ENCODE data around the gene TBC1D10A. TPM values are rescaled to one million over a fixed set of nuclear protein-coding genes. Genes with fewer than 3 reads are reported as not detected.
A peak's percentile ranks its signal among the peaks of the same experiment; 100 is the strongest.

Gene TBC1D10A
- total RNA-seq, 1 donor from 2014 or later: 5.7 TPM

DNA sequence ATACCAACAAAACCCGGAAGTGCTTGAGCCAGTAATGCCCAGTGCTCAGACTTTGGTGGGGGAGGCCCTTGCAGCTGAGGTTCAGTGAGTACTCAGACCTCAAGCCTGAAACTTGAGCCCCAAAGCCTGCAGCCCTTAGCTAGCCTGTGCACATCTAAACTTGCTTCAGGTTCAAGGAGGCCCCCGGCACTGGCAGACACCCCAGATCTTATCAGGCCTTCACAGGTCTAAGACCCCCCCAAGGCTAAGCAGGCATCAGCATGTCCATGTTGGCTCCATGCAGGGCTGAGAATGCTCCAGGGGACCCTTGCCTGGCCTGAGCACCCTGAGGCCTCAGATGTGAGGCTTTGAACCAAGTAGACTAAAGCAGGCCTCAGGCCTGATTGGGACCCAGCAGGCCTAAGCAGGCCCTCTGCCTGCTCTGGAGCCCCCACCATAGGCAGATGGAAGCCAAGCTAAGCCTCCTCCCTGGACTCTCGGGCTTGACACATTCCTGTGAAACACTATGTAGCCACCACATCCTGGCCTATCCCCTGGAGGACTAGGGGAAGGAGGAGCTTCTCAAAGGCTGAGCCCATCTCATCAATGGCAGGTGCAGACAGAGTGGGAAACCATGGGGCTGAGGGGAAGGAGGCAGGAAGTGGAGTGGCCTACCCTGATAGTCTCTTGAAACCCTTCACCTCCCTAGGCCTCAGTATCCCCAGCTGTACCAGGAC, 36.2 kb downstream of the TBC1D10A start:
- no peak for DNase-seq (ENCODE audit: low spot score)
- intact Hi-C loops (cut with DNase I): loop anchor here (2.0 kb wide), 1 partner anchor 14 kb away; no protein-coding TSS in a partner anchor

DNA sequence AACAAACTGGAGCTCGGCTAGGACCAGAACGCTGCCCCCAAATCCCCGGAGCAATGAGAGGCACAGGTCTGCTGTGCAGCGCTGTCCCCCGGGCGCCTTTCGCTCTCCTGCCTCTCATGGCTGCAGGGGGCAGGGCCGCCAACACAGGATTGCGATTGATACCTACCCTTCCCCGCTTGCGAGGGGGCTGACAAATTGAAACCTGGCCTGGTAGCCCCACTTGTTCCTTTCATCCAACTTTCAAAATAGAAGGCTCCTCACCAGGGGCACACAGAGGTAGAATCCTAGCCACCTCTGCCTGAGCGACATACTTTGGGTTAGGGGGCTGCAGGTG, 36.8 kb downstream of the TBC1D10A start:
- intact Hi-C loops (cut with DNase I): loop anchor here (1.0 to 2.0 kb wide), 4 partner anchors 15 to 134 kb away; partner anchors contain the start of genes SF3A1 and TBC1D10A
- DNase-seq (ENCODE audit: low spot score): no peak

DNA sequence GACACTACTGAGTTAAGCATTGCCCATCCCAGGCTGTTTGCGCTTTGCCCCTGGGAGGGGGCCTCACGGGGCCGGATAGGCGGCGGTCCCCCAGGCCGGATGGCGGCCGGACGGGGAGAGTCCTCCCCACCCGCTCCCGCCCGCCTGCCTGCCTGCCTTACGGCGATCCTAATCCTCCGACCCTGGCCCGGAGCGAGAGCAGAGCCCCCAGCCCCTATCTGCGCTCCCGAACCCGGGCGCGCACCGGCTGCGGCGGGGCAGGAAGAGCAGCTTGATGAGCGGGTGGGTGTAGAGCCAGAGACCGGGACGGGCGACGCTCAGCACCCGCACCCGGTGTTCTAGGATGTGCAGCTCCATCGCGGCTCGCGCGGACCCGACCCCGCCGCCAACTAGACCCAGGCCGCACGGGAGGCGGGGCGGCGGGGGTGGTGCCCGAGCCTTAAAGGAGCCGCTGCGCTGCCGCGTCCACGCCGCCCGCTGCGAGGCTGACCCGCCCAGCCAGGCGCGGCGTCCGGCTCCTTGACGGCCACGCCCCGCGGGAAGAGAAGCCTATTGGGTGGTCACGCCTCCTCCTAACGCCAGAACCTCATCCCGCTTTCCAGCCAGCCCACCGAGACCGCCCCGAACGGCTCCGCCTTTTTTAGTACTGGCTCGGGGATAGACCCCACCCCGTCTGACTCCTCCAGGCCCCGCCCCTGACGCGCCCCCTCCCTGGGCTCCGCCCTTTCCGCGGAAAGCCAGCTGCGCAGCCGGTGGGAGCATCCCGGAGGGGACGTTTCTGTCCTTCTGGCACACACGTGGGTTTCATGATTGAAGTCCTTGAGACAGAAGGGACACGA, 37.4 kb downstream of the TBC1D10A start, which contains the start of gene CASTOR1:
Gene CASTOR1 (minus strand): TSS at position 365 of the 839 bp plus-strand sequence. CDS start 8 bp downstream, at position 357.
- peak; percentile 99 for DNase-seq (ENCODE audit: low spot score)
- intact Hi-C loops (cut with DNase I): loop anchor here (1.0 to 2.0 kb wide), 3 partner anchors 37 to 135 kb away; partner anchors contain the start of genes SF3A1 and TBC1D10A

DNA sequence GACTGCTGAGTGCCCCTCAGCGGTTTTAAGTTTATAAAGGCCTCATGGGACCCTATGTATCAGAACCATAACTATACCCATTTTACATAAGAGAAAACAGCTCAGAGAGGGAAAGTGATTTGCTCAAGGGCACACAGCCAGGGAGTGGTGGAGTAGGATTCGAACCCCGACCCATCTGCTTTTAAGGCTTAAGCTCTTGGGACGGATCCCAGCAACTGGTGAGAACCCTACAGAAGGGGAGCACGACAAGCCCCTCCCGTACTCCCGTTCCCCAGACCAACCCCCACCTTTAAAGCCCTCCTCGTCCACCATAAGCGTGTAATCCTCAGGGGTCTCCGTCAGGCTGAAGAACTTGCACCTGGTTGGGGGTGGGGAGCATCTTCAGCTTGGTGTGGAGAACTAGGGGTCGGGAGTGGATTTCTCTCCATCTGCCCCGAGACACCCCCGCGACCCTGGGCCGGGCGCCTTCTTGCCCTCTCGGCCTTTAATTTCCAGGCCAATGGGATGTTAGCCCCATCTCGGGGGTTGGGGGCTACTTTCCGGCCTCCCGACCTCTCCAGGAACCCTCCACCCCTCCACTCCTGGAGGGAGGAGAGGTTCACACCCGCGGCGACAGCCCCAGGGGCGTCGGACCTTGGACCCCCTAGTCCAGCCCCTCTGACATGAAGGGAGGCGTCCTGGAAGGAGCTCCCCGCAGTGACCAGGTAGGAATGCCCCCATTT, 38.2 kb downstream of the TBC1D10A start:
- DNase-seq (ENCODE audit: low spot score): no peak
- intact Hi-C loops (cut with DNase I): loop anchor here (1.0 to 2.0 kb wide), 4 partner anchors 38 to 136 kb away; partner anchors contain the start of genes SF3A1 and TBC1D10A

DNA sequence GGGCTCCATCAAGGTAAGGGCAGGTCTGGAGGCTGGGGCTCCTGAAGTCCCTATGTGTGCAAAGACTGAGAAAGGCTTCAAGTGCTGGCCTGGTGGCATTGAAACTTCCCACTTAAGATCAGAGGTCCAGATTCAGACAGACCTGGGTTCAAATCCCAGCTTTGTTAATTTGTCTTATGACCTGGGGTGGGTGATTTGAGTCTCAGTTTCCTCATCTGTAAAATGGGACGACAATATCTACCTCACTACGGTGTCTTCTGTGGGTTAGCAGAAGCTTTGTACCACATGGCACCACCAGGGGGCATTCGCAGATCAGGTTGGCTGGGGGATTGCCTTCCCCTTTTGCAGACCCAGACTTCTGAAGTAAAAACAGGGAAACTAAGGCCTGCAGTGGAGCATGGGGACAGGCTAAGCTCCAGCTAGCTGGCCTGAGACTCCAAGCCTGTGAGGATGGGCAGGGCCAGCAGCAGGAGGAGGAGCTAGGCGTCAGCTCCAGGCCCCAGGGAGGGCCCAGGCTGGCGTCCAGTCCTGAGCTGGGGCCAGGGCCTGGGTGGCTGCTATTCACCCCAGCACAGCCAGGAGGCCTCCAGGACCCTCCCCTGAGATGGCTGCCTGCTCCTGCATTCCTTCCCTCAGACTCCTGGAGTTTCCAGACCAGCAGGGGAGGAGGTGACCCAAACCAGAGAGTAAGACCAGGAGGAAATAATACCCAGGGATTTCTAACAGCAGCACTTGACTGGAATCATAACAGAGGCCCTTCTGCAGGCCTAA, 38.9 kb downstream of the TBC1D10A start:
- intact Hi-C loops (cut with DNase I): loop anchor here (1.0 to 2.0 kb wide), 2 partner anchors 39 to 98 kb away; partner anchors contain the start of gene TBC1D10A
- DNase-seq (ENCODE audit: low spot score): peak; percentile 91

DNA sequence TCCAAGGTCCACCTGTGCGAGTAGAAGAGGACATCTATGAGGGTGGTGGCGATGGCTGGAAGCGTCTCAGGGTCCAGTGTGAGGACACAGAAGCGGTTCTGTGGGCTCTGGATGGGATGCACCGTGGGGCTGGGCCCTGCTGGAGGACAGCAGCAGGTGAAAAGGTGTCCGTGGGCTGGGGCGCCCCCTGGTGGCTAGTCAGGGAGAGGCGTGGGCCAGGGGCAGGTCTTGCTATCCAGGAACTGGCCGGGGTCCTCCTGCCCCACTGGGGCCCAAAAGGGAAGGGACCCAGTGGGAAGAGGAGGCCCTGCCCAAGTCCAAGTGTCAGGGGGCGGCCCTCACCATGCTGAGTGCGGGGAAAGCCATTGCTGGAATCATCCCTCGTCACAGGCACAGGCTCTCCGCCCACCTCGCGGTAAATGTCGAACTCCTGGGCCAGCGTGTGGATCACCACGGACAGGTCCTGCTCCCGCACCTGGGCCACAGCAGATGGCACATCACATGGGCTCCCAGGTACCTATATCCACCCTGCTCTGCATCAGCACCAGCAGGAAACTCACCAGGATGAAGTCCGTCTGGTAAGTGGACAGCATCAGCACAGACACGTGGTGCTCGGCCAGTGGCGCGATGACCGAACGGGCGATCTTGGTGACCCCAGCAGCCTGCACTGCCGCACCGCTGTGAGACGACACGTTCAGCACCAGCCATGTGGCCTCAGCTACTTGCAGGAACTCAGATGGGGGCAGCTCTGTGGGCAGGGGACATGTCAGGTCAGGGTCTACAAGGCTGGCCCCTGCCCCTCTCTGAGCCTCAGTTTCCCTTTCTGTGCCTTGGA, 39.7 kb downstream of the TBC1D10A start:
- DNase-seq (ENCODE audit: low spot score): peak; percentile 94
- intact Hi-C loops (cut with DNase I): no loop called here

DNA sequence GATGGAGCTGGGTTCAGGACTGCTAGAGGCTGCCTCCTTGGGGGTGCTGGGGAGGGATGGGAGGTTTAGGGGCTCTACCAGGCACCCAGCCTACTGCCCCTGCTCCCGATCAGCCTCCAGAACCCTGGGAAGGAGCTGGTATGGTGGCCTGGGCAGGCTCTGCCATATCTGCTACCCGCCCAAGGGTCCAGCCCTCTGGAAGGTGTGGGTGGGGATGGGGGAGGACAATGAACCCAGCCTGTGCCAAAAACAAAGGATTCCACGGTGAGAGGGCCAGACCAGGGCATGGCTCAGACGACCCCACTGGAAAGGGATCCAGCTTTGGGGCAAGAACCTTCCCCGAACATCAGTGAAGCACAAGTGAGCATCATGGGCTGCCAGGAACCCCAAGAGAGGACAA, 40.4 kb downstream of the TBC1D10A start:
- intact Hi-C loops (cut with DNase I): no loop called here
- no peak for DNase-seq (ENCODE audit: low spot score)

DNA sequence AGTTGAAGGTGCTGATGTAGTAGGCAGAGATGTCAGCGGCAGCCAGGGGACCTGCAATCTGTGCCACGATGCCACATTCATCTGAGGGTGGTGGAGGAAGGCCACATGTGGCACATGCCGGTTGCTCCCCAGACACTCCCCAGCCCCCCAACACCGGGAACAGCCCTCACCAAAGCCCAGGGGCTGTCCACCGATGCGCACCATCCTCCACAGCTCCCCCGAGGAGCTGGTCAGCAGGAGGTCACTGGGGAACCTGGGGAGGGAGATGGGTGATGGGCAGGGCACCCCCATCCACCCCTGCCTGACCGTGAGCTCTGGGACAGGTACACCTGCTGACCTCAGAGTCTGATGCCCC, 40.9 kb downstream of the TBC1D10A start:
- intact Hi-C loops (cut with DNase I): no loop called here
- no peak for DNase-seq (ENCODE audit: low spot score)

DNA sequence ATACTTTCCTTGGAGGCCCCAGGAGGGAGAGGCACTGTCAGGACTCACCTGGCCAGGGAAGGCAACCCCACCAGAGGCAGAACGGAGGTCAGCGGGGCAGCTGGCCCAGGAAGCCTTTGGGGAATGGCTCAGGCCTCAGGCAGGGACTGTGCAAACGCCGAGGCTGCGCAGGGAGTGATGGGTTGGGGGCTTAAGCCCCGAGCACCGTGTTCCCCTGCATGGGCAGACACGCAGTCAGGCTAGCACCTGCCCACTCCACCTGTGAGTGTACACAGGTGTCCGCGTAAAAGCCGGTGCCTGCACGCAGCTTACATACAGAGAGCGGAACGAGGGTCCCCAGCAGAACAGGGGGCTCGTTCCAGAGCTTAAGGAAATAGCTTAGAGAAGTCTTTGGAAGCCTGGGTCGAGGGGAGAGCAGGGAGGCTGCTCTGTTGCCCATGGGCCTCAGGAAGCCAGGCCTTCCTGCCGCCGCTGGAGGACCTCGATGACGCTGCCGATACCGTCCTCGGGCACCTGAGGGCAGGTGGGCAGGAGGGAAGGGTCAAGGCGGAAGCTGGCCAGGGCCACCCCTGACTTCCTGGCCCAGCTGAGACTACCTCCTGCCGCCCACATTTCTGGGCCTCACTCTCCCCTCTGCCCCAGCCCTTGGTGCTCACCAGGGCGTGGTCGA, 41.4 kb downstream of the TBC1D10A start:
- DNase-seq (ENCODE audit: low spot score): no peak
- intact Hi-C loops (cut with DNase I): no loop called here

DNA sequence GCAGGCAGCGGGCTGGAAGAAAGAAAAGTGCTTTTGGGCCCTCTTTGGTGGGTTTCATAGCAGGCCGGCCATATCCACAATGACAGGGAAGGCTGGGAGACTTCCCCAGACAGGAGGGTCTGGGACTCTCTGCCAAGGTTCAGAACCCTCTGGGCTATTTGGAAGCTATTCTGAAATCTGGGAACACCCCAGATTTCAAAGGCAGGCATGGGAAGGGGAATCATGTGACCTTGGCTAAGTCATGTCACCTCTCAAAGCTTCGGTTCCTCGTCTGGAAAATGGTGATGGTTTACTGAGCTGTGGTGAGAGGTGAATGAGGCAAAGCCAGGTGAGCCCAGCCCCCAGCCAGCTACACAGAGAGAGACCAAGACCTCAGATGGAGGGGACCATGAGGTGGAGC, 42.1 kb downstream of the TBC1D10A start:
- intact Hi-C loops (cut with DNase I): no loop called here
- no peak for DNase-seq (ENCODE audit: low spot score)

DNA sequence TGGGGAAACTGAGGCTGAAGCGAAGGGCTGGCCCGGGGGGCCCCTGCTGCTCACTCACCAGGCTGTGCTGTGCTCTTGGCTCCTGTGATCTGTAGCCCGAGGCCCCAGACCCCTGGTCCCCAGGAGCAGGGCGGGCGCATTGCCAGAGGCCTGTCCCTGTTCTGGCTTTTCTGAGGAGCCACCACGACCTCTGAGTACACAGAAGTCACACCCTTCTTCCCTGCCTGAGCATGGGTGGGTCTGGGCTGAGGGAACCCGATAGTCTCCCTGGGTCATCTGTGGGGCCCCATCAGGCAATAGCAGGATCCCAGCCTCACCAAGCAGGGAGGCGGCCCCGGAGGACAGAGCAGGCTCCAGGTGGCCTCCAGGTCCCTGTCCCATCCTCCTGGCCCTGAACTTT, 42.6 kb downstream of the TBC1D10A start:
- intact Hi-C loops (cut with DNase I): no loop called here
- no peak for DNase-seq (ENCODE audit: low spot score)

DNA sequence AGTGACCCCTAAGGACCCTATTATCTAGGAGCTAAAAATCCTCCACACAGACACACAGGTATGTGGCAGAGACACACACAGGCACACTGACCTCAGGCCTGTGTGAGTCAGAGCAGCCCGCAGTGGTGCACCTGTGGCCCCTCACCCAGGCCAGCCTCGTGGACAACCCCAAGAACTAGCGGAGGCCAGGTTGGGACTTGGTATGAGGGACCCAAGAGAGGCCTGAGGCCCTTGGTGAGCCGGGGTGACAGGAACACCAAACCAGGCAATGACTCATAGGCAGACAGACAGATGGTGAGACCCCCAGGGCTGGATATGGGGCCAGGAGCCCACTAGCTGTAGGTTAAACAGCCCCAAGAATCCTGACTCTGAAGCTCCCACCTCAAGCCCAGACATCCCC, 43.4 kb downstream of the TBC1D10A start:
- no peak for DNase-seq (ENCODE audit: low spot score)
- intact Hi-C loops (cut with DNase I): no loop called here

DNA sequence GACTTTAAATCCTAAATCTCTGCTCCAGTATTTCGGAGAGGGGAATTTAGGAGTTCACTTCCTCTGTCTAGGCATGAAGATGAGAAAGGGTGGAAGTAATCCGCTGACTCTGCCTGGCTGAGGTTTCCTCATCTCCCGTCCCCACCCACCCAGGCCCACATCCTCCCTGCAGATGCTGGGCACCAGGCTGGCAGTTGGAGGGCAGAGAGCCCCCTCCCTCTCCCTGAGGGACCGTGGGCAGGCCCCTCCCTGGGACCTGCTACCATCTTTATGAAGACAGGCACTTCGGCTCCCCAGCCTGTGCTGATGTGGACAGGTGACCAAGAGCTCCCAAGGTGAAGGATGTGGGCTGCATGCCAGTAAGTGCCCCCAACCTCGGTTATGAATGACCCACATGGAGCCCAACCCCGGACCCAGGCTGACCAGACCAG, 44.1 kb downstream of the TBC1D10A start:
- DNase-seq (ENCODE audit: low spot score): no peak
- intact Hi-C loops (cut with DNase I): no loop called here

DNA sequence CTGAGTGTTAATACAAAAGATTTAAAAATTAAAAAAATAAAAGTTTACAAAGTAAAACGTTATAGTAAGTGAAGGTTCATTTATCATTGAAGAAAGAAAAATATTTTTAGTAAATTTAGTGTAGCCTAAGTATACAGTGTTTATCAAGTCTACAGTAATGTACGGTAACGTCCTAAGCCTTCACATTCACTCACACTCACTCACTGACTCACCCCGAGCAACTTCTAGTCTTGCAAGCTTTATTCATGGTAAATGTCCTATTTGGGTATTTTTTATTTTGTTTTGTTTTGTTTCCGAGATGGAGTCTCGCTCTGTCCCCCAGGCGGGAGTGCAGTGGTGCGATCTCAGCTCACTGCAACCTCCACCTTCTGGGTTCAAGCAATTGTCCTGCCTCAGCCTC, 46.2 kb downstream of the TBC1D10A start:
- intact Hi-C loops (cut with DNase I): no loop called here
- DNase-seq (ENCODE audit: low spot score): no peak

DNA sequence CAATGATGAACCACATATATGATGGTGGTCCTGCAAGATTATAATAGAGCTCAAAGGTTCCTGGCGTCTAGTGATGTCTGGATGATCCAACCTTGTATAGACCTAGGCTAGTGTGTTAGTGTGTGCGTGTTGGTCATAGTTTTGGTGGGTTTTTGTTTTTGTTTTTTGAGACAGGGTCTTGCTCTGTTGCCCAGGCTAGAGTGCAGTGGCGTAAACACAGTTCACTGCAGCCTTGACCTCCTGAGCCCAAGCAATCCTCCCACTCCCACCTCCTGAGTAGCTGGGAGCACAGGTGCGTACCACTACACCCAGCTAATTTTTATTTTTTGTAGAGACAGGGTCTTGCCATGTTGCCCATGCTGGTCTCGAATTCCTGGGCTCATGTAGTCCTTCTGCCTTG, 46.8 kb downstream of the TBC1D10A start:
- intact Hi-C loops (cut with DNase I): no loop called here
- no peak for DNase-seq (ENCODE audit: low spot score)

DNA sequence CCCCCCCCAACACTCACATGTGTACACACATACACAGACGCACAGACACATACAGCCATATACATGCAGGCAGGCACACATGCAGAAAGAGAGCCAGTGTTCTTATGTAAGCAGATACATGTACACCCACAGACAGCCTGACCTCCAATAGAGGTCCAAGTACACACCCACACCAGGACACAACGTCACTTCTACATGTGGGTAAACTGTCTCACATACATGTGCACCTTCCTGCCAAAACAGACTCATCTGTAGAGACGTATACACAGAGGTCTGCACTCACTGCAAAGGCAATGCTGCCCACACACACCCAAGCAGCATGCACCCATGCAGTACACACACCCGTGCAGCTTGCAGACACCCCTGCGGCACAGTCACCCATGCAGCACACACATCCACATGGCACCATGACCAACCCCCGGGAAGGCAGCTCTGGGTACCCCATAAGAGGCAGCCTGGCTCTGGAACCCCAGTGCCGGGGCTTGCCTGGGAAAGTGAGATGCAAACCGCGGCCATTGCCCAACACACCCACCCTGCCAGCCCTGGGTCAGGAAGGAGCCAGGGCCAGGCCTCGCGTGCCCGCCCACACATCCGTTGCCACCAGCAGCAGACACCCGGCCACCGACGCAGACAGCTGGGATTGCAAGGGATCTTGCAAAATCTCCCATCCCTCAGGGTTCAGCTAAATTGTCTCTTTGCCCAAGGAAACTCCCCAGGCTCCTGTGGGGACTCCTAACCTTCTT, 47.5 kb downstream of the TBC1D10A start:
- DNase-seq (ENCODE audit: low spot score): no peak
- intact Hi-C loops (cut with DNase I): no loop called here
